HEK293T (cell line): ENCODE measurements around the gene ETV6.

ENCODE experiments used
- CTCF ChIA-PET: fragments of 350-600 bp; formaldehyde crosslinking; extraction: SDS; loops from one replicate; lab custom pipeline; 2021; ENCODE audit warnings: antibody characterized with exemption, inconsistent platforms; lab: Yijun Ruan, JAX
- POLR2A ChIA-PET: fragments of 350-600 bp; formaldehyde crosslinking; extraction: SDS; loops from one replicate; lab custom pipeline; 2020; ENCODE audit warnings: antibody characterized with exemption, inconsistent platforms; lab: Yijun Ruan, JAX
- DNase-seq: peaks from one replicate; pipeline ENCODE4 v3.0.0; 2012; ENCODE audit warnings: mixed read lengths; ENCODE audit errors: extremely low spot score
- ARNT ChIP-seq: fragments of 450-650 bp; IDR thresholded peaks from 2 replicates; pipeline ENCODE4 v1.6.1; 2017; ENCODE audit warnings: mild to moderate bottlenecking
- BHLHE40 ChIP-seq: fragments of 450-650 bp; IDR thresholded peaks from 2 replicates; pipeline ENCODE4 v1.6.1; 2016; ENCODE audit warnings: mild to moderate bottlenecking, moderate library complexity, borderline replicate concordance
- CTBP1 ChIP-seq: fragments of 450-650 bp; IDR thresholded peaks from 2 replicates; pipeline ENCODE4 v1.6.1; 2016; ENCODE audit warnings: borderline replicate concordance
- ELF4 ChIP-seq: fragments of 450-650 bp; IDR thresholded peaks from 2 replicates; pipeline ENCODE4 v1.6.1; 2017; ENCODE audit warnings: antibody characterized with exemption
- FOXA1 ChIP-seq: fragments of 450-650 bp; IDR thresholded peaks from 2 replicates; pipeline ENCODE4 v1.6.1; 2016; ENCODE audit warnings: mild to moderate bottlenecking
- FOXK2 ChIP-seq: fragments of 450-650 bp; IDR thresholded peaks from 2 replicates; pipeline ENCODE4 v1.6.1; 2016; ENCODE audit warnings: mild to moderate bottlenecking
- FOXM1 ChIP-seq: fragments of 450-650 bp; IDR thresholded peaks from 2 replicates; pipeline ENCODE4 v1.6.1; 2017; ENCODE audit warnings: mild to moderate bottlenecking, borderline replicate concordance
- HDGF ChIP-seq: fragments of 450-650 bp; IDR thresholded peaks from 2 replicates; pipeline ENCODE4 v1.6.1; 2017; ENCODE audit warnings: antibody characterized with exemption, borderline replicate concordance
- L3MBTL2 ChIP-seq: fragments of 450-650 bp; conservative IDR thresholded peaks from 2 replicates; pipeline ENCODE4 v1.6.1; 2016; ENCODE audit warnings: mild to moderate bottlenecking
- LEF1 ChIP-seq: fragments of 450-650 bp; IDR thresholded peaks from 2 replicates; pipeline ENCODE4 v1.6.1; 2017; ENCODE audit warnings: mild to moderate bottlenecking, borderline replicate concordance
- NFRKB ChIP-seq: fragments of 450-650 bp; IDR thresholded peaks from 2 replicates; pipeline ENCODE4 v1.6.1; 2016; ENCODE audit warnings: mild to moderate bottlenecking, moderate library complexity
- SP1 ChIP-seq: fragments of 450-650 bp; IDR thresholded peaks from 2 replicates; pipeline ENCODE4 v1.6.1; 2017
- SUZ12 ChIP-seq: fragments of 450-650 bp; IDR thresholded peaks from 2 replicates; pipeline ENCODE4 v1.6.1; 2016; ENCODE audit warnings: mild to moderate bottlenecking
- TARDBP ChIP-seq: fragments of 450-650 bp; IDR thresholded peaks from 2 replicates; pipeline ENCODE4 v1.6.1; 2016
- ZNF384 ChIP-seq: fragments of 450-650 bp; IDR thresholded peaks from 2 replicates; pipeline ENCODE4 v1.6.1; 2016
- TF ChIP-seq, protein P1 (sequence below): fragments of 450-650 bp; IDR thresholded peaks from 2 replicates; pipeline ENCODE4 v1.6.1; 2016

The ETV6 gene

DNA sequence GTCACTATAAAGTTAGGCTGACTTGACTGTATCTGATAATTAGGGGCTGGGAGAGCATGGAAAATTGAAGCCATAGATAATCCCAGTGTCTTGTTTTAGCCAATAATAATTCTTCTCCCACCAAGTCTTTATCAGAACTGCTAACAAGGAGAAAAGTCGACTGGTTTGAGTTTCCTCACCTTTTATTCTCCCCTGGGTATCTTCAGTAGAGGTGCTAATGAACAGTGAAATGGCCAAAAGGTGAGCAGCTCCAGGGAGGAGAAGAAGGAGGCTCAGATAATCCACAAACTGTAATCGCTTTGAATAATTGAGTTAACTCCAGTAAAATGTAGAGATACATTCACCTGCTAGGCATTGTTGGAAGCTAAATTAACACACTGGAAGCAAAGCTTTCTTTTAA lies 72.6 kb downstream of the ETV6 start:
- CTCF ChIA-PET = no interaction called here
- TF ChIP-seq ELF4 (no peak), TARDBP (no peak), SUZ12 (no peak), CTBP1 (no peak), BHLHE40 (no peak), FOXM1 (no peak), LEF1 (no peak), NFRKB (no peak), ZNF384 (no peak), HDGF (no peak), L3MBTL2 (no peak), ARNT (no peak), SP1 (no peak), FOXK2 (no peak), FOXA1 (no peak)
- TF ChIP-seq, protein P1, sequence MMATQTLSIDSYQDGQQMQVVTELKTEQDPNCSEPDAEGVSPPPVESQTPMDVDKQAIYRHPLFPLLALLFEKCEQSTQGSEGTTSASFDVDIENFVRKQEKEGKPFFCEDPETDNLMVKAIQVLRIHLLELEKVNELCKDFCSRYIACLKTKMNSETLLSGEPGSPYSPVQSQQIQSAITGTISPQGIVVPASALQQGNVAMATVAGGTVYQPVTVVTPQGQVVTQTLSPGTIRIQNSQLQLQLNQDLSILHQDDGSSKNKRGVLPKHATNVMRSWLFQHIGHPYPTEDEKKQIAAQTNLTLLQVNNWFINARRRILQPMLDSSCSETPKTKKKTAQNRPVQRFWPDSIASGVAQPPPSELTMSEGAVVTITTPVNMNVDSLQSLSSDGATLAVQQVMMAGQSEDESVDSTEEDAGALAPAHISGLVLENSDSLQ = no peak
- DNase-seq = no peak
- POLR2A ChIA-PET = no interaction called here

DNA sequence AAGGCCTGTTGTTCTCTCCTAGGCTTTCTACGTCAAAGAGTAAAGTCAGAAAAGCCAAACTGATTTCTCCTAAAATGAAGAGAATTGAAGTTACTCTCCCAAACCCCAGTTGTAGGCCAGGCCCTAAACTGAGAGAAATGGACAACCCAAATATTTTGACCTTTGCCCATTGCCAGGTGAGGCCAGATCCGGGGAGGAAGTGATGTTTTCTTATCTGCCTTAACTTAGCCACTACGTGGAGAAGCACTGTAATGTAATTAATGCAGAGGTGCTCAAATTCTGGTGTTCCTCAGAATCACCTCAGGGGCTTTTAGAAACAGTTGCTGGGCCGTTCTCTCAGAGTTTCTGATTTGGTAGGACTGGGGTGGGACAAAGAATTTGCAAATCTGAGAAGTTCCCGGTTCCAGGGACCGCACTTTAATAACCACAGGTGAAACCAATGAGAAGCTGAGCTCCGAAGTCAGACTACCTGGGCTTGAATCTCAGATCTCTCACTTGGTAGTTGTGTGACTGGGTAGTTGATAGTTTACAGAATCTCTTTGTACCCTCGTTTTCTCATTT lies 73.2 kb downstream of the ETV6 start:
- ChIA-PET POLR2A (no interaction called here), CTCF (no interaction called here)
- no peak for DNase-seq
- TF ChIP-seq L3MBTL2 (no peak), FOXK2 (no peak), SP1 (no peak), HDGF (no peak), ELF4 (no peak), LEF1 (no peak), FOXA1 (no peak), NFRKB (no peak)
- TF ChIP-seq, protein P1 = no peak

DNA sequence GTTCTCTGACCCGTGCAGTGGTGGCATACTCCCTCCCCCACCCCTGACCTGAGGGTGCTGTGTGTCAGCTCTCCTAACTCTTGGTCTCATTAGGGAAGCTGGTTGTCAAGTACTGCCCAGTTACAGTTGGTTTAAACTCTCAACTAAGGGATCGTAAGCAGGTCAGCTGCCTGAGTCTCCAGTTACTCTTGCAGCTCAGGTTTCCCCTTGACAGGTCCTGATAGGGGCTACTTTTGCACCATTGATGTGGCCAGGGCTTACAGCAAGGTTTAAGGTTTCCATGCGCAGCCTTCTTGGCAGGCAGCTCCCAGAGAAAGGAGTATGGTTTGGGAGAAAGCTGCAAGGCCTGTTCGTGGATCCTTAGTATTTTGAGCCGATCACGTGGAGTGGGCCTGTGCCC lies 74.5 kb downstream of the ETV6 start:
- DNase-seq = peak; percentile 21
- no peak for TF ChIP-seq HDGF
- TF ChIP-seq ARNT = no peak
- ChIA-PET POLR2A (no interaction called here), CTCF (interaction anchor here (0.9 kb wide), 1 partner anchor 10 kb away, joined by 3 read pairs; no protein-coding TSS in a partner anchor)

DNA sequence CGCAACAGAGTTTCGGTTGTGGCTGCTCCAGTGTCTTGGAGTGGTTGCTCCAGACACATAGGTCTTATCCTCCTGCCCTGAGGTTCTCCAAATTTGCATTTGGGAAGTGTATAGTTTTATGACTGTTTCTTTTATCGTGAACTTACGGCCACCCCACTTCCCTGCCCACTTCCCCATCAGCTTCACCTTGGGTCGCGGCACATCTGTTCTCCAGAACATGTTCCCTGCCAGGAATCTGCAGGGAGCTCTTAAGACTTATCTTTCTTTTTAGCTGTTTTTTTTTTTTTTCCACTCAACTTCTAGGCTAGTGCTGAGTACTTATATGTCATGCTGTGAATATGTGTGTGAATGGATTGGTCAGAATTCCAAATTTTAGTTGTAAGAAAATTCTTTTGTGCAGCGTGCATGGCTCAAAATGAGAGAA lies 75.4 kb downstream of the ETV6 start:
- CTCF ChIA-PET = no interaction called here
- no peak for TF ChIP-seq FOXA1
- TF ChIP-seq HDGF = no peak
- TF ChIP-seq CTBP1 = no peak
- TF ChIP-seq TARDBP = no peak
- no peak for TF ChIP-seq ARNT
- TF ChIP-seq FOXK2 = no peak
- TF ChIP-seq L3MBTL2 = no peak
- TF ChIP-seq BHLHE40 = no peak
- no peak for TF ChIP-seq NFRKB
- no peak for TF ChIP-seq FOXM1
- no peak for TF ChIP-seq SUZ12
- DNase-seq = no peak
- POLR2A ChIA-PET = no interaction called here

DNA sequence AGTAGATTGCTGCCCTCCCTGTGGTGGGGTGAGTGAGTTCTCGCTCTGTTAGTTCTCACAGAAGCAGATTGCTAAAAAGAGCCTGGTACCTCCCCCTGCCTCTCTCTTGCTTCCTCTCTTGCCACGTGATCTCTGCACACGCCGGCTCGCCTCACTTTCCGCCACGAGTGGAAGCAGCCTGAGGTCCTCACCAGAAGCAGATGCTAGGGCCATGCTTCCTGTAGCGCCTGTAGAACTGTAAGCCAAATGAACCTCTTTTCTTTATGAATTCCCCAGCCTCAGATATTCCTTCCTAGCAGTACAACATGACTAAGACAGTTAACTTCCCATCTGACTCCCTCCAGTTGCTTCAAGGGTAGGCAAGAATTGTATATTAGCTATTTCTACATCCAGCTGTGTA lies 76.2 kb downstream of the ETV6 start:
- CTCF ChIA-PET = no interaction called here
- POLR2A ChIA-PET = interaction anchor here (0.7 kb wide), 1 partner anchor 13 kb away, joined by 3 read pairs; no protein-coding TSS in a partner anchor
- no peak for DNase-seq
- TF ChIP-seq ARNT (no peak), FOXM1 (no peak), FOXK2 (no peak), SP1 (no peak), CTBP1 (no peak), ZNF384 (no peak), SUZ12 (no peak)

DNA sequence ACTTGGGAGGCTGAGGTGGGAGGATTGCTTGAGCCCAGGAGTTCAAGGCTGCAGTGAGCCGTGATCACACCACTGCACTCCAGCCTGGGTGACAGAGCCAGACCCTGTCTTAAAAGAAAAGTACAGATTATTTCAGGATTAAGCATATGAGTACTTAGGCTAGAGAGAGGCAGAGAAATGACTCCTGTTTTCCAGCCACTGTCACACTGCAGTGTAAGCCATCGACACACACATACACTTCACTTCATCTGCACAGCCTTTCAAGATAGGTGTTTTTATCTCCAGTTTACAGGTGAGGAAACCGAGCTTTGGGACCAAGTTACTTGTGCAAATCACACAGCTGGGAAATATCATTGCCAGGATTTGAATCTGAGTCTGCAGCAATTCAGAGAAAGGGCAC lies 77.2 kb downstream of the ETV6 start:
- POLR2A ChIA-PET = interaction anchor here (0.7 kb wide), 1 partner anchor 14 kb away, joined by 3 read pairs; no protein-coding TSS in a partner anchor
- CTCF ChIA-PET = interaction anchor here (0.7 kb wide), 1 partner anchor 144 kb away, joined by 4 read pairs; no protein-coding TSS in a partner anchor
- DNase-seq = no peak
- TF ChIP-seq LEF1 = no peak
- no peak for TF ChIP-seq CTBP1
- TF ChIP-seq FOXK2 = no peak
- no peak for TF ChIP-seq L3MBTL2
- TF ChIP-seq ARNT = no peak
- no peak for TF ChIP-seq SUZ12
- TF ChIP-seq, protein P1 = no peak
- TF ChIP-seq SP1 = no peak
- TF ChIP-seq HDGF = no peak
- TF ChIP-seq TARDBP = no peak
- TF ChIP-seq FOXM1 = no peak
- TF ChIP-seq FOXA1 = no peak
- TF ChIP-seq BHLHE40 = no peak
- TF ChIP-seq NFRKB = no peak
- no peak for TF ChIP-seq ELF4
- TF ChIP-seq ZNF384 = no peak
